GM19238 (cell line): Measurements from ENCODE around the gene RIMBP2.
"Not testable (repeated sequence)": the region's sequence is repeated elsewhere in the genome, so short reads cannot be mapped to it uniquely, and the experiment has no call there.

Experiments
- DNase-seq: peaks from one replicate; pipeline ENCODE4 v3.0.0; 2011; ENCODE audit warnings: low spot score; ENCODE audit not compliant: insufficient read length

Gene RIMBP2

DNA sequence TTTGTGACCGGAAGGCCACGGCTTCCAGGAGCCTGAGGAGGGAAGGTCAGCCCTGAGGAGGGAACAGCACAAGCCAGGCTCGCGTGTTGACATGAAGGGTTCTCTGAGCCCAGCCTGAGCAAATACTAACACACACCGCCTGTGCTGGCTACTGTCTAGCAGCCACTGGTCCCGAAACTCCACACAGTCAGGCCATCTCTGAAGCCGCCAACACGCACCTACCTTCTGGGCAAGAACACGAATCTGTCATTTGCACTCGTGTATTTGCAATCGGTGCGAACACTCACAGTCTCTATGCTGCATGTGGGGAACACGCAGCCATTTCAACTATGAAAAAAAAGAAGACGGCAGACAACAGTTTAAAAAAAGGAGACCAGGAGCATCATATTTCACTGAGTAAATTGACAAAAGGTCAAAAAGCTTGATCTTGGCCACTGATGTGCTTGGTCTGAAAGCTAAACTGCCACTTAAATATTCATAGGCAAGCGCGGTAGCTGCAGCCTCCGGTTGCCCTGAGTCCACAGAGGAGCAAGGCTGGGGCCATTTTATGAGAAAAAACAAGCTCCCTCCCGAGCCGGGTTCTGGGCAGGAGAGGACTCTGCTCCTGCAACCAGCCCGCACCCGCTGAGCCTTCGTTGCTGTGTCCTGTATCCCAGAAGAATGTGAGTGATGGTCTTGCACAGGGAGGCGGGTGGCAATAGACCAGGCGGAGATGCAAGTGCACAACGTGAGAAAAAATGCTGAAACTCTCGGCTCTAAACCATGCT is 57.8 kb downstream of the RIMBP2 start:
- no peak for DNase-seq

DNA sequence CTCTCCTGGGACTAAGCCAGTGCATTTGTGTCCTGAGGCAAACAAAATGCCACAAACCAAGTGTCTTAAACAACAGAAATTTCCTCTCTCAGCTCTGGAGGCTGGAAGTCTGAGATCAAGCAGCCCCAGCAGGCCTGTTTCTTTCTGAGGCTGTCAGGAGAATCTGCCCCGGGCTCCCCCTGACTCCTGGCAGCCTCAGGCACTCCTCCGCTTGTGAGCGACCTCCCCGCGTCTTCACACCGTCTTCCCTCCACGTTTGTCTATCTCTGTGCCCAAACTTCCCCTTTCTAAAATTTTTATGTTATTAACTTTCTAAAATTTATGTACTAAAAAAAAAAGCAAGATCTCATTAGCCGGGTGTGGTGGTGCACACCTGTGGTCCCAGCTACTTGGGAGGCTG is 59.7 kb downstream of the RIMBP2 start:
- no peak for DNase-seq

DNA sequence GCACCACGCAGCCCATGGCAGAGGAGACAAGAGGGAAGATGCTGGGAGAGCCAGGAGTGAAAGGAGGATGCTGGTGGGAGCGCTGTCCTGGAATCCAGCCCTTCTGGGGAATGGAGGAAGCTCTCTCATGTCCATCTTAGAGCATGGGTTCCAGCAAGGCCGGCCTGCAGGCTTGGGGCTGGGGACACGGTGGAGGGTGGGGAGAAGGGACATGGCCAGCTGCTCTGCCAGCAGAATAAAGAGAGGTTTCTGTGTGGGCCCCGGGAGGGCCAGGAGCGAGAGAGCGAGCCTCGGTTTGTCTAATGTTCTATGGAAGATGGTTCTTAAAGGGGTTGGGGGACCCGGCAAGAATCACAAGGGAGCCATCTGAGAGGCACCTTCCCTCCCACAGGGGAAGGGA is 60.2 kb downstream of the RIMBP2 start:
- no peak for DNase-seq

GRCh38 chr12:130655010-130655409 is 61.1 kb downstream of the RIMBP2 start:
- DNase-seq = no peak

GRCh38 chr12:130651188-130651959 is 64.7 kb downstream of the RIMBP2 start:
- DNase-seq = no peak

GRCh38 chr12:130650131-130650530 is 66.0 kb downstream of the RIMBP2 start:
- no peak for DNase-seq

- no peak for DNase-seq
Observed at GRCh38 chr12:130649101-130650045, 66.7 kb downstream of the RIMBP2 start.

GRCh38 chr12:130647814-130648213 is 68.3 kb downstream of the RIMBP2 start:
- no peak for DNase-seq

GRCh38 chr12:130646716-130647370 is 69.3 kb downstream of the RIMBP2 start:
- DNase-seq = no peak

GRCh38 chr12:130646191-130646590 is 69.9 kb downstream of the RIMBP2 start:
- DNase-seq = not testable (repeated sequence)

- no peak for DNase-seq
Observed at GRCh38 chr12:130645751-130646150, 70.3 kb downstream of the RIMBP2 start.

DNA sequence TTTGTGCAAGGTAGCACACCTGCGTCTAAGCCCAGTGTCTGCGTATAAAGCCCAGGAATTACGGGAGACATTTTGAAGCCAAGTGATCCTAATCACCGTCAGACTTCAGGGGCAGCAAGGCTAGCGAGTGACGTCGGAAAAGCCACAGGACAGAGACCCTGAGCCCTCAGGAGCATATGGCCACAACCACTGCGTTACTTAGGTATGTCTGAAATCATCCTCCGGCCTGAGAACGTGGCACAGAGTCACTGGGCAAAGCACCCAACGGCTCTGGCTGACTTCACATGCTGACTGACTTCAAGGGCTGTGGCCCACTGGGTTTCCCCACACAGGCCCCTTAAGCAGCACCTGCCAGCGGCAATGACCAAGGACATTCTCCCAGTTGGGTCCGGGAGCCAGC is 71.5 kb downstream of the RIMBP2 start:
- no peak for DNase-seq

DNA sequence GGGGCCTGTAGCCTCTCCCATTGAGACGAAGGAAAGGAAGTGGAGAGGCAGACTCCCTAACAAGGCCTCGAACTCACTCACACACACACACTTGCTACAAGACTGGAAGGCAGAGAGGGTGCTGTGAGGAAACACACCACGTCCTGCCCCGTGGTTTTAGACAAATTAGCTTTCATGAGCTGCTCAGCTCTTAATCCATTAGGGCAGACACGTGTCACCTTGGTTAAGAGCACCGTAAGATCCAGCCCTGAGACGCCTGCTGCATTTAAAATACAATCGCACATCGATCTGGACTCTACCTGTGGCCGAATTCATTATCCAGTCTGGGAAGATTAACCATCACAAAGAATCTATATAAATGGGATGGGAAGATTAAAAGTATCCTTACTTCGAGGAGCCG is 72.0 kb downstream of the RIMBP2 start:
- no peak for DNase-seq

- no peak for DNase-seq
Observed at GRCh38 chr12:130642856-130643255, 73.2 kb downstream of the RIMBP2 start.

DNA sequence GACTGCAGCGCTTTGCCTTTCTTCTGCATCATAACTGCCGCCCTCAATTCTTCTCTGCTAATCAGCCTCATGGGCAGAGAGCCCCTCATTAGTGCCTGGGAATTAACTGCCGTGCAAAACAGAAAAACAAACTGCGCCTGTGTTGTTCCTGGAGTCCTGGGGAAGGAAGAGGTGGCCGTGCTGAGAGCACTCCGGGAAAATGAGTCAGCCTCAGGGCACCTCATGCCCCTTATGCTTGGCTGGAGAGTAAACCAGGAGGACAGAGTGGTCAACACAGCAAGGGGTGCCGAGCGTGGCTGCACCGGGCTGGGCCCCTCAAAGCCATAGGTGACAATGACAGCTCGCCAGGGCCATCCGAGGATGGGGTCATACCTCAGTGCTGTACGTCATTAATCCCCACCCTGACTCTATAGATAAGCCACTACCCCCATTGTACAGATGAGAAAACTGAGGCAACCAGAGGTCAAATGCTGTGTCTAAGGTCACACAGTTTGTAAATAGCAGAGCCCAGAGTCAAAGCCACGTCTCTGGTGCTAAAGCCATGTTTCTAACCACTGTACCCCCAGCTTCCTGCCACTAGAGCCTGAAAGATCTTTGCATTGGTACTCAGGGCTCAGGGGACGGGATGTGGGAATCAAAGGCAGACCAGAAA is 74.4 kb downstream of the RIMBP2 start:
- DNase-seq = no peak

DNA sequence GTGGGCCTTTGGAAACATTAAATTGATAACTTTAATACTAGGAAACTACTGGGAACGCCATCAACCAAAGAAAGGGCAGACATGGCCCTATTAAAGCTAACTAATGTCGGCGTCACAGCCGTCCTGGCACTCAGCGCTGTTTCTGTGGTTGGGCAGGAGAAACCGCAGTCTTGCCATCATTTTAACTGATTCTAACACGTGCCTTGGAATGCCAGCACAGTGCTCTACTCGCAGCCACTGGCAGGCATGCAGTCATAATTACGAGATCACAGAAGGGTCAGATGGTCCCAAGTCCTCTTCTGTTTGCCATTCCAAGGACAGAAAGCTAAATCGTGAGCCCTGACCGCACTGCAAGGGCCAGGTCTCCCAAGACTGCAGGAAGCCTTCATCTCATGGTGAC is 75.2 kb downstream of the RIMBP2 start:
- DNase-seq = no peak

DNA sequence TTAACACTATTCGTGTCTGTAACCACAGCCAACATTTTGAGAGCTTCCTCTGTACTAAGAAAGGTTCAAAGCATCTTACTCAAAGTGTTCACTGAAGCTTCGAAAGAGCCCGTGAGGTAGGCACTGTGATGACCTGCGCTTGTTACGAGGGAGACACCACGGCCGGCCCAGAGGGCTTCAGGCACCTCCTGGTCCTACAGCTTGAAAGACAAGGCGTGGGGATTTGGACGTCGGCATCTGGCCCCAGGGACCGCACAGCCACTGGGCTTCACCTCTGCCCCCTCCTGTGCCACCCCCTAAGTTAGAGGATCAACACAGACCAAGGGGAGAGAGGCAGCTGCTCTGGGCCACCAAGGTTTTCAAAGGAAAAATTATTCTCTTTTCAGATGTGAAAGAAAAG is 75.6 kb downstream of the RIMBP2 start:
- DNase-seq = no peak

DNA sequence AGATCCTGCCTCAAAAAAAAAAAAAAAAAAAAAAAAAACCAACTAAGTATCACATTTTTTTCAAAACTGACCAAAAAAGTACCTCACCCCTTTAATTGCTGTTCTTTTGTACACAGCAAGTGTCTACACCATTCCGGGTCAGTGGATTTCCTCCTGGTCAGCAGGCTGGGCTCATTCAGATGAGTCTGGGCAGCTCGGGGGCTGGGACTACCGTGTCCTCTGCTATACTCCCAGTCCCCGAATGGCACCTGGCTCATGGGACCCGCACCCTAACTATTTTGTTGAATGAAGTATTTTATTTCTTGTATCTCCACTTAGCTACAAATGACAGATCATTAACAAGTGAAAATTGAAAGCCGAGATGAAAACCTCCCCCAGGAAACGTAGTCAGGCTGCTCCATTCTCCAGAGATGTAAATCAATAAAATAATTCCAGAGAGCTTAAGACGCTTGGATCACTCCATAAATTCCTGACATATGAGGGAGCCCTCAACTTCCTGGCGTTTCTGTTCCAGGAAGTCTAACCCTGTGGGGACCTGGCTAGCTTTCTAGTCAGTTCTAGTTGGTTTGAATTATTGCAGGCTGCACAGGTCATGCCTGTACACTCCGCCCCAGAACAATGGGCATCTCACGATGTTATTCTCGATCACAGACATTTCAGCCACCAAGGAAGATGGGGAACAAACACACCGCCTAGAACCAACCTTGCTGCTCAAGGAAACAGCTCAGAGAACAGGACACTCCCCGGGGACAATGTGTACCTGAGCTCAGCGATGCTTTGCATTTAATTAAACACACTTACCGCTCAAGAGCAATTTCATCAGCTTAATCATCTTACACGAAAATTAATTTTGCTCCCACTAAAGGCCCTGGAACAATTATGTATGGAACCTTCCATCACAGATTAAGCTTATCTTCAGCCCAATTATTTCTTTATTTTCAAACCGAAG is 76.3 kb downstream of the RIMBP2 start:
- no peak for DNase-seq

GRCh38 chr12:130636370-130636769 is 79.7 kb downstream of the RIMBP2 start:
- DNase-seq = no peak

DNA sequence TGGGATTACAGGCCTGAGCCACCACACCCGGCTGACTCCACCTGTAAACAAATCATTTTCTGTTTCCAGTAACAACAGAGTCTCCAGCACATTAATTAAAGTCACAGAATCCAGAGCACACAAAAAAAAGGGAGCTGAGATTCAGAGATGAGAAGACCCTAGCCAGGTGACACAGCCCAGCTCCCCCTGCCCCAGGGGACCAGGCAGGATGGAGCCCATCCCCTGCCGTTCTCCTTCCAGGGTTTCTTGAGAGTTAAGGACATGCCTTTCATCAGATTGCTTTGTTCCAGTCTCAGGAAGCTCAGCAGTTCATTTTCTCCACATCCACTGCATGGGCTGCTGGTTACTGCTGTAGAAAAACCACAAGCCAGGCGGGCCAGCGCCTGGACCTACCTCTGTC is 81.2 kb downstream of the RIMBP2 start:
- DNase-seq = no peak
